Keratinocyte (primary cell): ENCODE measurements around the gene RAB8A. TPM values are rescaled to one million over a fixed set of nuclear protein-coding genes. Genes with fewer than 3 reads are reported as not detected.
A peak's percentile ranks its signal among the peaks of the same experiment; 100 is the strongest.

ENCODE experiments used
- DNase-seq: peaks from one replicate; pipeline ENCODE4 v3.0.0-alpha.2; 2011; ENCODE audit warnings: low read depth, missing footprints, low spot score
- FAIRE-seq: peaks from 2 replicates; lab custom pipeline; 2011; peaks lifted over from hg19 to GRCh38; lab: Jason Lieb, UNC
- H2AFZ ChIP-seq: 2 replicates; pipeline ENCODE4 v1.6.0; 2012; ENCODE audit warnings: low read length, control low read depth, inconsistent platforms; ENCODE audit not compliant: control insufficient read depth
- H3K27ac ChIP-seq: 2 replicates; pipeline ENCODE4 v1.5.1; 2011; ENCODE audit warnings: low read length; ENCODE audit not compliant: control insufficient read depth, insufficient read depth
- H3K27me3 ChIP-seq: 3 replicates; pipeline ENCODE4 v1.6.0; 2011; ENCODE audit warnings: low read length; ENCODE audit not compliant: control insufficient read depth, insufficient read depth; ENCODE audit errors: extremely low read depth
- H3K36me3 ChIP-seq, 2 experiments: 2 replicates in 1 of 2; 3 replicates in 1 of 2; pipeline ENCODE4 v1.5.1; 2011; ENCODE audit warnings: low read length in 2 of 2, mild to moderate bottlenecking in 1 of 2; ENCODE audit not compliant: control insufficient read depth in 2 of 2, insufficient read depth in 2 of 2; ENCODE audit errors: extremely low read depth in 1 of 2
- H3K4me1 ChIP-seq: 3 replicates; pipeline ENCODE4 v1.5.1; 2011; ENCODE audit warnings: low read length; ENCODE audit not compliant: control insufficient read depth, insufficient read depth; ENCODE audit errors: extremely low read depth
- H3K4me2 ChIP-seq: 3 replicates; pipeline ENCODE4 v1.6.0; 2011; ENCODE audit warnings: low read depth, low read length; ENCODE audit not compliant: control insufficient read depth, insufficient read depth; ENCODE audit errors: extremely low read depth
- H3K4me3 ChIP-seq, 3 experiments: fragments of 200-600 bp in 1 of 3; sonication (generic) in 1 of 3; 2 replicates in 2 of 3; 3 replicates in 1 of 3; pipeline ENCODE4 v1.5.1; 2011 to 2016; ENCODE audit warnings: low read length in 3 of 3, mild to moderate bottlenecking in 3 of 3, control low read depth in 2 of 3, inconsistent platforms in 1 of 3, low read depth in 1 of 3, mixed read lengths in 1 of 3, mixed run types in 1 of 3, moderate library complexity in 1 of 3; ENCODE audit not compliant: control insufficient read depth in 2 of 3, insufficient read depth in 2 of 3; ENCODE audit errors: extremely low read depth in 1 of 3
- H3K79me2 ChIP-seq: 2 replicates; pipeline ENCODE4 v1.6.0; 2012; ENCODE audit warnings: low read length; ENCODE audit not compliant: control insufficient read depth, insufficient read depth
- H3K9ac ChIP-seq: 3 replicates; pipeline ENCODE4 v1.6.0; 2011; ENCODE audit warnings: low read length; ENCODE audit not compliant: control insufficient read depth, insufficient read depth; ENCODE audit errors: extremely low read depth
- H3K9me1 ChIP-seq: 3 replicates; pipeline ENCODE4 v1.6.0; 2011; ENCODE audit warnings: low read length; ENCODE audit not compliant: control insufficient read depth, insufficient read depth; ENCODE audit errors: extremely low read depth
- H3K9me3 ChIP-seq: 2 replicates; pipeline ENCODE4 v1.5.1; 2012; ENCODE audit warnings: low read depth, low read length; ENCODE audit not compliant: control insufficient read depth
- H4K20me1 ChIP-seq: 3 replicates; pipeline ENCODE4 v1.6.0; 2011; ENCODE audit warnings: low read length; ENCODE audit not compliant: control insufficient read depth, insufficient read depth; ENCODE audit errors: extremely low read depth
- EZH2 ChIP-seq: IDR thresholded peaks from one replicate; pipeline ENCODE4 v1.6.1; 2012; ENCODE audit warnings: inconsistent platforms, mild to moderate bottlenecking, low read length, moderate library complexity
- dilution Hi-C: fragments of 300-500 bp; cut with MboI; formaldehyde crosslinking; loops from one replicate; pipeline ENCODE4 v1.7.0; 2020; ENCODE audit warnings: low sequenced_read_pairs; ENCODE audit not compliant: extremely low pct_ligation_motif_present
- polyA plus RNA-seq, 5 experiments: library from polyadenylated mRNA; depleted of rRNA in 3 of 5; stranded (reverse) in 3 of 5; stranded (forward) in 1 of 5; unstranded in 1 of 5; fragments of >200 nt; gene quantifications; 1 replicate in 1 of 5; 2 replicates in 3 of 5; 3 replicates in 1 of 5; pipeline versions ENCODE4 v1.2.1 to v1.2.3, GENCODE V29; 2011 to 2012; ENCODE audit warnings: missing spikeins in 2 of 5, low read depth in 1 of 5, low replicate concordance in 1 of 5
- TF ChIP-seq, protein P1 (sequence below), 3 experiments: IDR thresholded peaks in 1 of 3; conservative IDR thresholded peaks in 1 of 3; optimal IDR thresholded peaks in 1 of 3; 2 replicates in 2 of 3; 3 replicates in 1 of 3; pipeline versions ENCODE3 to v1.5.1; 2011; ENCODE audit warnings: low read length in 3 of 3, mild to moderate bottlenecking in 3 of 3, moderate library complexity in 2 of 3, control low read depth in 1 of 3, inconsistent platforms in 1 of 3; ENCODE audit not compliant: insufficient read depth in 2 of 3; ENCODE audit errors: extremely low read depth in 1 of 3

The RAB8A gene
- polyA plus RNA-seq, 1 donor (not counting 4 experiments of a cell fraction or from before 2014, with no cell fraction given) = 95.1 TPM

DNA sequence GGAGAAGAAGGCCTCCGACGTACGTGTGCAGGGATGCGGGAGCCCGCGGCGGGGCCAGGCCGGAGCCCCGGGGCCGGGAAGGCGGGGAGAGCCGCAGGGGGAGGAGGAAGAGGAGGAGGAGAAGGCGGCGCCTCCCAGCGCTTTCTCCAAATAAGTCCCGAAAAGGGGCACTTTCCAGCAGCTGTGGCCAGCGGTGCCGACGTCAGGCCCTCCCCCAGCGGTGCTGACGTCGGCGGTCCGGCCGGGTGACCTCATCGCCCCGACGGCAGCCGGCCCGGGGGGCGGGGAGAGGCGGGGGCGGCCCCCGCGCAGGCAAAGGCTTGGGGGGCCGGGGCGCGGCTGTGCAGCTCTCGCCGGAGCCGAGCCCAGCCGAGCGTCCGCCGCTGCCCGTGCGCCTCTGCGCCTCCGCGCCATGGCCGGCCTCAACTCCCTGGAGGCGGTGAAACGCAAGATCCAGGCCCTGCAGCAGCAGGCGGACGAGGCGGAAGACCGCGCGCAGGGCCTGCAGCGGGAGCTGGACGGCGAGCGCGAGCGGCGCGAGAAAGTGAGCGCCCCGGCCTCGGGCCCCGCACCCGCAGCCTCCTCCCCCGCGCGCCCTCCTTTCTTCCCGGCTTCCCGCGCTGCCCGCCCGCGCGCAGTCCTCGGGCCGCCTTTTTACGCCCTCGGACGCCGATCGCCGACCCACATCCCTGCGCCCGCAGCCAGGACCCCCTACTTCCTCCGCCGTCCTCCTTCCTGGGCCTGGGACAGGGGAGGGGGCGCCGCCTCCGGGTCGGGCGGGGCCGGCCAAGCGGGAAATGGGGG, 35.3 kb upstream of the RAB8A start, which contains the start of gene TPM4:
TSS of gene TPM4 (plus strand) at position 342 of the 804 bp plus-strand sequence. CDS start at position 413, 71 bp downstream.
- Histone ChIP-seq H3K27me3 (no peaks in the 10 kb centered on the region), H3K9me3 (no peaks in the 10 kb centered on the region), H3K4me1 (peaks cover 25% of the 10 kb centered on the region), H3K4me3 (peak within 1 kb of the TSS; percentile 74 to 95 (median 94)), H3K4me2 (peak within 1 kb of the TSS; percentile 87), H3K9ac (peak within 1 kb of the TSS; percentile 94), H3K27ac (peak within 1 kb of the TSS; percentile 98), H3K79me2 (peaks cover 32% of the 10 kb centered on the region), H3K9me1 (no peaks in the 10 kb centered on the region), H2AFZ (peak within 1 kb of the TSS; percentile 9), H4K20me1 (peaks cover 3% of the 10 kb centered on the region), H3K36me3 (peaks cover 28 to 35% of the 10 kb centered on the region in 2 experiments)
- dilution Hi-C loops = no loop called here
- TF ChIP-seq, protein P1, sequence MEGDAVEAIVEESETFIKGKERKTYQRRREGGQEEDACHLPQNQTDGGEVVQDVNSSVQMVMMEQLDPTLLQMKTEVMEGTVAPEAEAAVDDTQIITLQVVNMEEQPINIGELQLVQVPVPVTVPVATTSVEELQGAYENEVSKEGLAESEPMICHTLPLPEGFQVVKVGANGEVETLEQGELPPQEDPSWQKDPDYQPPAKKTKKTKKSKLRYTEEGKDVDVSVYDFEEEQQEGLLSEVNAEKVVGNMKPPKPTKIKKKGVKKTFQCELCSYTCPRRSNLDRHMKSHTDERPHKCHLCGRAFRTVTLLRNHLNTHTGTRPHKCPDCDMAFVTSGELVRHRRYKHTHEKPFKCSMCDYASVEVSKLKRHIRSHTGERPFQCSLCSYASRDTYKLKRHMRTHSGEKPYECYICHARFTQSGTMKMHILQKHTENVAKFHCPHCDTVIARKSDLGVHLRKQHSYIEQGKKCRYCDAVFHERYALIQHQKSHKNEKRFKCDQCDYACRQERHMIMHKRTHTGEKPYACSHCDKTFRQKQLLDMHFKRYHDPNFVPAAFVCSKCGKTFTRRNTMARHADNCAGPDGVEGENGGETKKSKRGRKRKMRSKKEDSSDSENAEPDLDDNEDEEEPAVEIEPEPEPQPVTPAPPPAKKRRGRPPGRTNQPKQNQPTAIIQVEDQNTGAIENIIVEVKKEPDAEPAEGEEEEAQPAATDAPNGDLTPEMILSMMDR (optimal IDR thresholded peaks at IDR 0.05 in 1 of 3, IDR thresholded peaks at IDR 0.05 in 1 of 3, conservative IDR thresholded peaks at IDR 0.05 in 1 of 3; ENCODE audit: extremely low read depth in 1 of 3, insufficient read depth in 2 of 3, low read length in 3 of 3) = no peak
- no peak for TF ChIP-seq EZH2
- DNase-seq = no peak
- FAIRE-seq = no peak

DNA sequence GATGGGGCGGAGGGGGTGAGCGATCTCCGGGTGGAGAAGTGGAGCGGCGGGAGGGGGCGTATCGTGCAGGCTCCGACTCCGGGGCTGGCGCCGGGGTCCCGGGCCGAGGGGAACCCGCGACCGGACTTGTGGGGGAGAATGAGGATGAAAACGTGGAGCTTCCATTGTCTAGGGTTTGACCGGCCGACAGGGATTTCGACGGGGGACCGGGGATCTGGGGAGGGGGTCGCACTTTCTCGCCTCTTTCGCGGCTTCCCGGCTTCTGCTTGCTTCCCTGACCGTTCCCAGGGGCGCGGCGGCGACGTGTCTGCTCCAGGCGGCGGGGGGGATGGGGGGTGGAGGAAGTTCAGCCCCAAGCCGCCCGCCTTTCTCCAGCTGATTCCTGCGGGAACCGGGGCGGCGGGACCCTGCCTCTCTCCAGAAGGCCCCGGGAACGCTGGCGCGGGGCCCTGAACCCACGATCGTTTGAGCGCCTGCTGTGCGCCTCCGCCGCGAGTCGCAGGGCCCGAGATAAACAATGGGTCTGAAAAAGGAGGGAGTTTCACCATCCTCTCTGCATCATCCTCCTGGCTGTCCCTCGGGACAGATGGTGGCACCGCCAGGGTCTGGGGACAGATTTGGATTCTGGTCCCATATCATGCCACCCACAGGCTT, 34.6 kb upstream of the RAB8A start:
- Histone ChIP-seq H3K9me3 (no peaks in the 10 kb centered on the region), H3K4me2 (peak overlapping the region; percentile 87), H3K36me3 (peaks cover 27 to 36% of the 10 kb centered on the region in 2 experiments), H4K20me1 (peaks cover 3% of the 10 kb centered on the region), H2AFZ (no peak overlapping the region), H3K9ac (peak overlapping the region; percentile 94), H3K4me1 (peaks cover 25% of the 10 kb centered on the region), H3K27ac (peak overlapping the region; percentile 98), H3K79me2 (peaks cover 37% of the 10 kb centered on the region), H3K4me3 (peak overlapping the region; percentile 74 to 95 (median 94)), H3K9me1 (no peaks in the 10 kb centered on the region), H3K27me3 (no peaks in the 10 kb centered on the region)
- dilution Hi-C loops = no loop called here
- FAIRE-seq (no peak), DNase-seq (no peak)
- TF ChIP-seq, protein P1 (optimal IDR thresholded peaks at IDR 0.05 in 1 of 3, IDR thresholded peaks at IDR 0.05 in 1 of 3, conservative IDR thresholded peaks at IDR 0.05 in 1 of 3; ENCODE audit: extremely low read depth in 1 of 3, insufficient read depth in 2 of 3, low read length in 3 of 3) = no peak
- no peak for TF ChIP-seq EZH2
